ENCODE measurements around the gene NXPH1.

- TF ChIP-seq CTCF (optimal IDR thresholded peaks at IDR 0.05 in 1 of 3, IDR thresholded peaks at IDR 0.05 in 1 of 3, conservative IDR thresholded peaks at IDR 0.05 in 1 of 3; ENCODE audit: extremely low read depth in 1 of 3, insufficient read depth in 2 of 3, low read length in 3 of 3) (no peak), EZH2 (IDR thresholded peaks at IDR 0.05; ENCODE audit: low read length) (peak; percentile 11)
Measured at GRCh38 chr7:8435590-8436545, 2.5 kb downstream of the NXPH1 start.

All from keratinocyte (primary cell).